ENCODE data around the gene VTCN1. TPM values are rescaled to one million over a fixed set of nuclear protein-coding genes. Genes with fewer than 3 reads are reported as not detected.
"Not testable (repeated sequence)": the region's sequence is repeated elsewhere in the genome, so short reads cannot be mapped to it uniquely, and the experiment has no call there.

Gene VTCN1
- total RNA-seq, 1 experiment from 2014 or later: 0.17 TPM

GRCh38 chr1:117105722-117106121 lies 105.0 kb downstream of the VTCN1 start:
- Histone ChIP-seq H3K4me1 (ENCODE audit: control insufficient read depth in 1 of 2, insufficient read depth in 2 of 2, low read length in 2 of 2) (peaks cover 0 to 15% of the 10 kb centered on the region in 2 experiments; a peak in 1 of 4 replicates), H3K9ac (ENCODE audit: low read length) (no peak overlapping the region), H3K27me3 (ENCODE audit: insufficient read depth, low read length) (no peaks in the 10 kb centered on the region), H3K79me2 (ENCODE audit: insufficient read depth, low read length) (no peaks in the 10 kb centered on the region), H4K20me1 (ENCODE audit: insufficient read depth) (no peaks in the 10 kb centered on the region), H3K4me3 (replicated peaks in 1 of 2; ENCODE audit: low read depth in 1 of 2, low read length in 2 of 2) (no peak overlapping the region), H2AFZ (ENCODE audit: low read depth, low read length, poor library complexity, severe bottlenecking) (no peak overlapping the region), H3K9me3 (ENCODE audit: control insufficient read depth in 1 of 2, insufficient read depth in 1 of 2, low read depth in 1 of 2, low read length in 2 of 2) (no peaks in the 10 kb centered on the region), H3K27ac (ENCODE audit: low read depth, low read length) (no peak overlapping the region), H3K4me2 (ENCODE audit: low read length) (no peak overlapping the region), H3K36me3 (ENCODE audit: control insufficient read depth in 1 of 2, insufficient read depth in 2 of 2, low read length in 2 of 2) (peaks cover 8 to 24% of the 10 kb centered on the region in 2 experiments; a peak in 2 of 4 replicates), H3K9me2 (ENCODE audit: insufficient read depth) (no peaks in the 10 kb centered on the region)
- ChIA-PET RAD21 (ENCODE audit: low non-redundant PET in 1 of 2, low total read pairs in 2 of 2, uncharacterized antibody in 2 of 2, unreplicated experiment in 2 of 2) (no interaction called here), POLR2A (no interaction called here), CTCF (no interaction called here)
- intact Hi-C loops (cut with micrococcal nuclease): no loop called here
- no peak for ATAC-seq
- no TSS peak for BruUV-seq (replicated peaks)
- DNase-seq (ENCODE audit: low read depth, low spot score): no peak
- TF ChIP-seq EGR1 (IDR thresholded peaks at IDR 0.05; ENCODE audit: low read depth) (no peak), TCF7L2 (IDR thresholded peaks at IDR 0.05; ENCODE audit: borderline replicate concordance, extremely low read depth, insufficient read depth, insufficient read length) (no peak), RAD21 (IDR thresholded peaks at IDR 0.05; ENCODE audit: low read depth) (no peak), CBX3 (IDR thresholded peaks at IDR 0.05; ENCODE audit: low read depth) (no peak), ZNF274 (IDR thresholded peaks at IDR 0.05; ENCODE audit: low read depth, low read length) (no peak), ZBTB33 (IDR thresholded peaks at IDR 0.05; ENCODE audit: extremely low read depth, insufficient replicate concordance, low read length) (no peak)

GRCh38 chr1:117104986-117105385 lies 105.7 kb downstream of the VTCN1 start:
- ChIA-PET CTCF (no interaction called here), RAD21 (ENCODE audit: low non-redundant PET in 1 of 2, low total read pairs in 2 of 2, uncharacterized antibody in 2 of 2, unreplicated experiment in 2 of 2) (no interaction called here), POLR2A (no interaction called here)
- Histone ChIP-seq H3K79me2 (ENCODE audit: insufficient read depth, low read length) (no peaks in the 10 kb centered on the region), H3K27ac (ENCODE audit: low read depth, low read length) (no peak overlapping the region), H3K4me3 (replicated peaks in 1 of 2; ENCODE audit: low read depth in 1 of 2, low read length in 2 of 2) (no peak overlapping the region), H3K9me3 (ENCODE audit: control insufficient read depth in 1 of 2, insufficient read depth in 1 of 2, low read depth in 1 of 2, low read length in 2 of 2) (no peaks in the 10 kb centered on the region), H2AFZ (ENCODE audit: low read depth, low read length, poor library complexity, severe bottlenecking) (no peak overlapping the region), H3K4me2 (ENCODE audit: low read length) (no peak overlapping the region), H3K9ac (ENCODE audit: low read length) (no peak overlapping the region), H3K9me2 (ENCODE audit: insufficient read depth) (no peaks in the 10 kb centered on the region), H3K36me3 (ENCODE audit: control insufficient read depth in 1 of 2, insufficient read depth in 2 of 2, low read length in 2 of 2) (peaks cover 13 to 32% of the 10 kb centered on the region in 2 experiments; a peak in 3 of 4 replicates), H3K4me1 (ENCODE audit: control insufficient read depth in 1 of 2, insufficient read depth in 2 of 2, low read length in 2 of 2) (peaks cover 0 to 7% of the 10 kb centered on the region in 2 experiments; a peak in 1 of 4 replicates), H3K27me3 (ENCODE audit: insufficient read depth, low read length) (no peaks in the 10 kb centered on the region), H4K20me1 (ENCODE audit: insufficient read depth) (no peaks in the 10 kb centered on the region)
- TF ChIP-seq EZH2 (IDR thresholded peaks at IDR 0.05) (no peak), POLR2AphosphoS5 (IDR thresholded peaks at IDR 0.05; ENCODE audit: low read depth, low read length) (no peak)
- DNase-seq (ENCODE audit: low read depth, low spot score) (no peak), ATAC-seq (no peak)
- intact Hi-C loops (cut with micrococcal nuclease): no loop called here
- no TSS peak for BruUV-seq (replicated peaks)

DNA sequence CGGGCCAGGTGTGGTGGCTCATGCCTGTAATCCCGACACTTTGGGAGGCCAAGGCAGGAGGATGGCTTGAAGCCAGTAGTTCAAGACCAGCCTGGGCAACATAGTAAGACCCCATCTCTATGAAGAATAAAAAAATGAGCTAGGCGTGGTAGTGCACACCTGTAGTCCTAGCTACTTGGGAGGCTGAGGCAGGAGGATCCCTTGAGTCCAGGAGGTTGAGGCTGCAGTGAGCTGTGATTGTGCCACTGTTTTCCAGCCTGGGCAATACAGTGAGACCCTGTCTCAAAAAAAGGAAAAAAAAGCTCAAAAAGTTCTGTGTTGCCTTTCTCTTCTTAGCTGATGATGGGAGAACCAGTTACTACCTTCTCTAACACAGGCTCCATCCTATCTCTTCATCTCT lies 108.9 kb downstream of the VTCN1 start:
- intact Hi-C loops (cut with micrococcal nuclease); BruUV-seq (replicated peaks); DNase-seq (ENCODE audit: low read depth, low spot score); ATAC-seq; H3K4me3 ChIP-seq (replicated peaks in 1 of 2; ENCODE audit: low read depth in 1 of 2, low read length in 2 of 2); H3K4me1 ChIP-seq (ENCODE audit: control insufficient read depth in 1 of 2, insufficient read depth in 2 of 2, low read length in 2 of 2); H3K27me3 ChIP-seq (ENCODE audit: insufficient read depth, low read length); H3K9me3 ChIP-seq (ENCODE audit: control insufficient read depth in 1 of 2, insufficient read depth in 1 of 2, low read depth in 1 of 2, low read length in 2 of 2); H3K79me2 ChIP-seq (ENCODE audit: insufficient read depth, low read length); H3K9me2 ChIP-seq (ENCODE audit: insufficient read depth); H2AFZ ChIP-seq (ENCODE audit: low read depth, low read length, poor library complexity, severe bottlenecking); H3K9ac ChIP-seq (ENCODE audit: low read length); RAD21 ChIA-PET (ENCODE audit: low non-redundant PET in 1 of 2, low total read pairs in 2 of 2, uncharacterized antibody in 2 of 2, unreplicated experiment in 2 of 2); H4K20me1 ChIP-seq (ENCODE audit: insufficient read depth); POLR2A ChIA-PET; H3K27ac ChIP-seq (ENCODE audit: low read depth, low read length); H3K4me2 ChIP-seq (ENCODE audit: low read length): not testable (repeated sequence)
- H3K36me3 ChIP-seq (ENCODE audit: control insufficient read depth in 1 of 2, insufficient read depth in 2 of 2, low read length in 2 of 2): peaks cover 28 to 58% of the 10 kb centered on the region in 2 experiments; a peak in 3 of 4 replicates
- CTCF ChIA-PET: interaction anchor here (0.7 kb wide), 1 partner anchor 9 kb away, joined by 3 read pairs; no protein-coding TSS in a partner anchor
